Effector memory CD4-positive, alpha-beta T cell (primary cell): ENCODE data around the gene DSG2.

Source experiments
- DNase-seq, 3 donors: peaks; one replicate each; pipeline ENCODE4 v3.0.0-alpha.2; 2020
- H3K27ac ChIP-seq: 2 replicates; pipeline ENCODE4 v1.7.0; 2013; ENCODE audit warnings: mild to moderate bottlenecking, low read length, moderate library complexity; ENCODE audit not compliant: insufficient read depth, poor library complexity, severe bottlenecking
- H3K27me3 ChIP-seq: replicated peaks from 2 replicates; pipeline ENCODE4 v1.7.0; 2013; ENCODE audit warnings: mild to moderate bottlenecking, low read length; ENCODE audit not compliant: insufficient read depth, control insufficient read depth, poor library complexity, severe bottlenecking
- H3K36me3 ChIP-seq: 2 replicates; pipeline ENCODE4 v1.7.0; 2013; ENCODE audit warnings: mild to moderate bottlenecking, low read length, moderate library complexity; ENCODE audit not compliant: control insufficient read depth, insufficient read depth
- H3K4me1 ChIP-seq: 2 replicates; pipeline ENCODE4 v1.7.0; 2013; ENCODE audit warnings: low read length, mild to moderate bottlenecking; ENCODE audit not compliant: control insufficient read depth, insufficient read depth, poor library complexity, severe bottlenecking
- H3K4me3 ChIP-seq: 2 replicates; pipeline ENCODE4 v1.7.0; 2013; ENCODE audit warnings: low read length, low read depth, mild to moderate bottlenecking; ENCODE audit not compliant: insufficient read depth, poor library complexity, severe bottlenecking
- H3K9me3 ChIP-seq: 2 replicates; pipeline ENCODE4 v1.7.0; 2013; ENCODE audit warnings: mild to moderate bottlenecking, low read length, moderate library complexity; ENCODE audit not compliant: control insufficient read depth

Gene DSG2

GRCh38 chr18:31565782-31566512, 68.0 kb downstream of the DSG2 start:
- H3K27me3 ChIP-seq: no peaks in the 10 kb centered on the region
- DNase-seq: no peak
- H3K4me3 ChIP-seq: no peak overlapping the region
- no peaks in the 10 kb centered on the region for H3K9me3 ChIP-seq
- H3K36me3 ChIP-seq: no peaks in the 10 kb centered on the region
- no peak overlapping the region for H3K27ac ChIP-seq
- no peaks in the 10 kb centered on the region for H3K4me1 ChIP-seq

GRCh38 chr18:31566576-31567306, 68.8 kb downstream of the DSG2 start:
- no peak overlapping the region for H3K4me3 ChIP-seq
- H3K27me3 ChIP-seq: no peaks in the 10 kb centered on the region
- H3K27ac ChIP-seq: no peak overlapping the region
- no peaks in the 10 kb centered on the region for H3K4me1 ChIP-seq
- no peak for DNase-seq
- H3K9me3 ChIP-seq: no peaks in the 10 kb centered on the region
- H3K36me3 ChIP-seq: no peaks in the 10 kb centered on the region

- no peak overlapping the region for H3K27ac ChIP-seq
- H3K36me3 ChIP-seq: no peaks in the 10 kb centered on the region
- no peak for DNase-seq
- no peaks in the 10 kb centered on the region for H3K9me3 ChIP-seq
- no peak overlapping the region for H3K4me3 ChIP-seq
- H3K4me1 ChIP-seq: no peaks in the 10 kb centered on the region
- no peaks in the 10 kb centered on the region for H3K27me3 ChIP-seq
Observed at GRCh38 chr18:31572368-31572767, 74.4 kb downstream of the DSG2 start.

- Histone ChIP-seq H3K27me3 (no peaks in the 10 kb centered on the region), H3K4me3 (no peak overlapping the region), H3K27ac (no peak overlapping the region), H3K9me3 (no peaks in the 10 kb centered on the region), H3K36me3 (no peaks in the 10 kb centered on the region), H3K4me1 (no peaks in the 10 kb centered on the region)
- DNase-seq: no peak
Observed at GRCh38 chr18:31573051-31573450, 75.1 kb downstream of the DSG2 start.

GRCh38 chr18:31574359-31574758, 76.4 kb downstream of the DSG2 start:
- Histone ChIP-seq H3K27me3 (no peaks in the 10 kb centered on the region), H3K27ac (no peak overlapping the region), H3K4me3 (no peak overlapping the region), H3K36me3 (no peaks in the 10 kb centered on the region), H3K4me1 (no peaks in the 10 kb centered on the region), H3K9me3 (no peaks in the 10 kb centered on the region)
- no peak for DNase-seq

GRCh38 chr18:31575515-31576257, 77.7 kb downstream of the DSG2 start:
- Histone ChIP-seq H3K27me3 (no peaks in the 10 kb centered on the region), H3K27ac (no peak overlapping the region)

GRCh38 chr18:31576670-31577069, 78.7 kb downstream of the DSG2 start:
- no peaks in the 10 kb centered on the region for H3K36me3 ChIP-seq
- H3K4me3 ChIP-seq: no peak overlapping the region
- H3K9me3 ChIP-seq: no peaks in the 10 kb centered on the region
- H3K27me3 ChIP-seq: no peaks in the 10 kb centered on the region
- no peak for DNase-seq
- no peak overlapping the region for H3K27ac ChIP-seq
- no peaks in the 10 kb centered on the region for H3K4me1 ChIP-seq

More at GRCh38 chr18:31575515-31576257, 77.7 kb downstream of the DSG2 start:
- Histone ChIP-seq H3K4me1 (no peaks in the 10 kb centered on the region), H3K9me3 (no peaks in the 10 kb centered on the region), H3K36me3 (no peaks in the 10 kb centered on the region), H3K4me3 (no peak overlapping the region)
- no peak for DNase-seq

- H3K27ac ChIP-seq: no peak overlapping the region
- H3K9me3 ChIP-seq: no peaks in the 10 kb centered on the region
- no peaks in the 10 kb centered on the region for H3K36me3 ChIP-seq
- no peak for DNase-seq
- H3K4me3 ChIP-seq: no peak overlapping the region
- H3K4me1 ChIP-seq: no peaks in the 10 kb centered on the region
- no peaks in the 10 kb centered on the region for H3K27me3 ChIP-seq
Observed at GRCh38 chr18:31577195-31577594, 79.2 kb downstream of the DSG2 start.

- H3K27ac ChIP-seq: no peak overlapping the region
- DNase-seq: no peak
- no peaks in the 10 kb centered on the region for H3K4me1 ChIP-seq
- H3K27me3 ChIP-seq: no peaks in the 10 kb centered on the region
- H3K4me3 ChIP-seq: no peak overlapping the region
- no peaks in the 10 kb centered on the region for H3K36me3 ChIP-seq
- no peaks in the 10 kb centered on the region for H3K9me3 ChIP-seq
Observed at GRCh38 chr18:31578126-31578525, 80.1 kb downstream of the DSG2 start.

- no peak for DNase-seq
- H3K9me3 ChIP-seq: no peaks in the 10 kb centered on the region
- no peak overlapping the region for H3K27ac ChIP-seq
- no peaks in the 10 kb centered on the region for H3K4me1 ChIP-seq
- H3K4me3 ChIP-seq: no peak overlapping the region
- no peaks in the 10 kb centered on the region for H3K36me3 ChIP-seq
- no peaks in the 10 kb centered on the region for H3K27me3 ChIP-seq
Observed at GRCh38 chr18:31579375-31579774, 81.4 kb downstream of the DSG2 start.
